Measurements from ENCODE around the gene ELP4.

The ELP4 gene

GRCh38 chr11:31783252-31783651 lies 273.7 kb downstream of the ELP4 start:
- DNase-seq = no peak

- no peak for DNase-seq
Observed at GRCh38 chr11:31784611-31785010, 275.0 kb downstream of the ELP4 start.

- no peak for DNase-seq
Observed at GRCh38 chr11:31786996-31787685, 277.6 kb downstream of the ELP4 start.

- DNase-seq = no peak
Observed at GRCh38 chr11:31788085-31788484, 278.5 kb downstream of the ELP4 start.

- no peak for DNase-seq
Observed at GRCh38 chr11:31790649-31791048, 281.1 kb downstream of the ELP4 start.

GRCh38 chr11:31792036-31792435 lies 282.5 kb downstream of the ELP4 start:
- no peak for DNase-seq

GRCh38 chr11:31792456-31792855 lies 282.9 kb downstream of the ELP4 start:
- no peak for DNase-seq

- no peak for DNase-seq
Observed at GRCh38 chr11:31793264-31793663, 283.7 kb downstream of the ELP4 start.

- DNase-seq = no peak
Observed at GRCh38 chr11:31794548-31794947, 285.0 kb downstream of the ELP4 start.

GRCh38 chr11:31795706-31796498 lies 286.3 kb downstream of the ELP4 start:
- DNase-seq = no peak

- DNase-seq = no peak
Observed at GRCh38 chr11:31796499-31797189, 287.1 kb downstream of the ELP4 start.

GRCh38 chr11:31797190-31798056 lies 287.9 kb downstream of the ELP4 start:
- DNase-seq = no peak

GRCh38 chr11:31798057-31798553 lies 288.5 kb downstream of the ELP4 start:
- DNase-seq = no peak

- DNase-seq = no peak
Observed at GRCh38 chr11:31798554-31799434, 289.2 kb downstream of the ELP4 start.

- no peak for DNase-seq
Observed at GRCh38 chr11:31799435-31800397, 290.1 kb downstream of the ELP4 start.

- no peak for DNase-seq
Observed at GRCh38 chr11:31800398-31801265, 291.1 kb downstream of the ELP4 start.

GRCh38 chr11:31801298-31801702 lies 291.7 kb downstream of the ELP4 start:
- DNase-seq = no peak

- DNase-seq = no peak
Observed at GRCh38 chr11:31802000-31802551, 292.5 kb downstream of the ELP4 start.

- DNase-seq = no peak
Observed at GRCh38 chr11:31802609-31802989, 293.0 kb downstream of the ELP4 start.
